Activated T-cell treated with anti-CD3 and anti-CD28 coated beads, Interleukin-2, amount 50 U/mL, for 4 hours (primary cell): Measurements from ENCODE around the gene IQSEC2. TPM values are rescaled to one million over a fixed set of nuclear protein-coding genes. Genes with fewer than 3 reads are reported as not detected.

ENCODE experiments used
- ATAC-seq, 2 donors: fragments of 200-7000 bp; cut with Tn5 transposase; one replicate each; pipeline ENCODE4 v1.10.0; 2021
- DNase-seq: peaks from one replicate; pipeline ENCODE4 v3.0.0-alpha.2; 2020
- H3K27me3 Mint-ChIP-seq: one replicate; pipeline ENCODE4 v1.8.0; 2021; ENCODE audit warnings: low read depth, mixed read lengths
- H3K36me3 Mint-ChIP-seq: one replicate; pipeline ENCODE4 v1.8.0; 2022; ENCODE audit warnings: mixed read lengths; ENCODE audit not compliant: insufficient read depth
- H3K4me1 Mint-ChIP-seq: one replicate; pipeline ENCODE4 v1.8.0; 2021; ENCODE audit warnings: low read depth, mixed read lengths
- H3K4me3 Mint-ChIP-seq: one replicate; pipeline ENCODE4 v1.8.0; 2021; ENCODE audit warnings: mild to moderate bottlenecking, moderate library complexity, mixed read lengths
- H3K9me3 Mint-ChIP-seq: one replicate; pipeline ENCODE4 v1.8.0; 2021; ENCODE audit warnings: mixed read lengths
- total RNA-seq, 3 donors: library from RNA; stranded (reverse); gene quantifications; one replicate each; pipeline ENCODE4 v1.2.1, GENCODE V29; 2021

Gene IQSEC2
- total RNA-seq, 3 donors from 2014 or later, result 0.43 to 1.2 (median 0.46) TPM

DNA sequence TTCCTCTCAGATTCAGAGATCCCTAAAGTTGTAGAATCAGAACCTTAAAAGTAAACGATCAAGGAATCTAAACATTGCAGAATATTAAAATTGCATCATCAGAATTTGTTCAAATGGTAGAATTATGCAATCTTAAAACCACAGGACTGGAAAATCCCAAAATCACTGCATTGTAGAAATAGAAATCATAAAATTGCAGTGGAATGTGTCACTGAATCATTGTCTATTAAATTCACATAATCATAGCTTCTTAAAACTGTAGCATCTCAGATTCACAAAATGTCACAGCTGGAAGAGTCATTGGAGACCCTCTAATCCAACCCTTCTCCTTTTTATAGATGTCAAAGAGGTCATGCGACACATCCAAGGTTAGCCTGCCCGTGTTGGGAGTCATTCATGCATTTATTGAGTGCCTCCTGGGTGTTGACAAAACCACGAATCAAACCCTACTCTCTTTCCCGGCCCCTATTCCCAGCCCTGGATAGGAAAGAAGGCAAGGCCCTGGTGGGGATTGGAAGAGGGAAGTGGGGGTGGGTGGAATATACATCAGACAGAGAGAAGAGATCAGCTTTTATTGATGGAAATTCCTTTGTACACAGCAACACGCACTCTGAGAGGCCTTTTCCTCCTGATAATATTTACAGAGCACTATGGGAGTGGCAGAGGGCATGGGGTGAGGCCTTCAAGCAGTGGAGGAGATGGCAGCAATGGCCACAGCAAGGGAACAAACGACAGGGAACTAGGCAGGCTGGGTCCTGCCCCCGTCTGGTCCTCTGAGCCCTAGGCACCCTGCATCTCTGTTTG, 15.4 kb downstream of the IQSEC2 start:
- no peaks in the 10 kb centered on the region for H3K9me3 Mint-ChIP-seq
- peaks cover 3% of the 10 kb centered on the region for H3K27me3 Mint-ChIP-seq
- H3K4me1 Mint-ChIP-seq, result peaks cover 26% of the 10 kb centered on the region
- no peaks in the 10 kb centered on the region for H3K36me3 Mint-ChIP-seq
- ATAC-seq, result no peak
- no peak overlapping the region for H3K4me3 Mint-ChIP-seq
- DNase-seq, result no peak

DNA sequence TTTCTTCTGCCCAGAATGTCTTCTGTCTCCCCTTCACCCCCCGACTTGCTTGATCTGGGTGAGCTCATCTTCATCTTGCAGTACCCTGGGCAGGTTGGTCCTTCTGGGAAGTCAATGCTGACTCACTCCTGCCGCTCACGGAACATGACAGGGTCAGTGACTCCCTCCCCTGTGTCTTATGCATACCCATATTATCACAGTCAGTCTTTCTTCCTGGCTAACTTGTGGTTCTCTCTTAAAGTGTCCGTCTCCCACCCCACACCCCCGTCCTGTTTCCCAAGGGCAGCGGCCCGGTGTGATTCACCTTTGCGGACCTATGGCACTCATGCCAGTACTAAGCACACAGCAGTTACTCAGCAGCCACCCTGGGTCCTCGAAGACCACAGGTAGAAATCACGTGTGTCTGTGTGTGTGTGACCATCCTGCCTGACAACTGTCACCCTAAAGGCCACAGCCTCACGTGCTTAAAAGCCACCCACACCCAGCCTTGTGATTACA, 17.7 kb downstream of the IQSEC2 start:
- Mint-ChIP-seq H3K27me3 (peaks cover 3% of the 10 kb centered on the region), H3K36me3 (no peaks in the 10 kb centered on the region), H3K4me3 (no peak overlapping the region), H3K4me1 (peaks cover 26% of the 10 kb centered on the region), H3K9me3 (no peaks in the 10 kb centered on the region)
- DNase-seq, result peak; percentile 49
- ATAC-seq, result peak; percentile 55 to 87

GRCh38 chrX:53262918-53263394, 18.4 kb downstream of the IQSEC2 start:
- no peak for DNase-seq
- Mint-ChIP-seq H3K36me3 (no peaks in the 10 kb centered on the region), H3K27me3 (peaks cover 3% of the 10 kb centered on the region), H3K4me1 (peaks cover 26% of the 10 kb centered on the region), H3K9me3 (no peaks in the 10 kb centered on the region), H3K4me3 (no peak overlapping the region)
- ATAC-seq, result peak in 1 of 2 donors; percentile 44

DNA sequence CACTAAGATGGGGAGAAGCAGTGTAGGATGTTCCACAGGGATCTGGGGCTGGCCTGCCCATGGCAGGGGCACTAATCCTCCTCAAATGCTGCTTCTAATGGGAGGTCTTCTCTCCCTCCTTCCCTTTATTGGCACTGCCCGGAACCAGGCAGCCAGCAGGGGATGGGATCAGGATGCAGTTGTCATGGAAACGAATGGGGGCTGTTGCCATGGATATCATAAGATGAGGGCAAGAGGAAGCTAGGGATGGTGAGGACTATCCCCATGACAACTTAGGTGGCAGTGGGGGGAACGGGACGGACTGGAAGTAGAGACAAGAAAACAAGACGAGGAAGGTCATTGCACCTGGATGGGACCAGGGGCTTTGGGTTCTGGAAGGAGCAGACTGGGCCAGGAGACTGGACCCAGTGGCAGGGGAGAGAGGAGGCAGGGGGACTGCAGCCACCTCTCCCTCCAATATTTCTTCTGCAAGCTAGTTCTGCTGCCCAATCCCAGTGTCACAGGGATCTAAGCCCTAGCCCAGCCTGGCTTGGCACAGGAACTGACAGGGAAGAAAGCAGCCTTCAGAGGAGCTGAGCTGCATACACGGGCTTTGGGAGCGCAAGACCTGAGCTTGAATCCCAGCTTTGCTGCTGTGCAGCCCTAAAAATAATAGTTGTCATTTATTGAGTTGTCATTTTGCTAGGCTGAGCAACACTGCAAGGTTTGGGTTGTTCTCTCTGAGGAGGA, 19.0 kb downstream of the IQSEC2 start:
- ATAC-seq, result no peak
- Mint-ChIP-seq H3K27me3 (peaks cover 3% of the 10 kb centered on the region), H3K4me3 (no peak overlapping the region), H3K9me3 (no peaks in the 10 kb centered on the region), H3K4me1 (peaks cover 26% of the 10 kb centered on the region), H3K36me3 (no peaks in the 10 kb centered on the region)
- DNase-seq, result no peak

DNA sequence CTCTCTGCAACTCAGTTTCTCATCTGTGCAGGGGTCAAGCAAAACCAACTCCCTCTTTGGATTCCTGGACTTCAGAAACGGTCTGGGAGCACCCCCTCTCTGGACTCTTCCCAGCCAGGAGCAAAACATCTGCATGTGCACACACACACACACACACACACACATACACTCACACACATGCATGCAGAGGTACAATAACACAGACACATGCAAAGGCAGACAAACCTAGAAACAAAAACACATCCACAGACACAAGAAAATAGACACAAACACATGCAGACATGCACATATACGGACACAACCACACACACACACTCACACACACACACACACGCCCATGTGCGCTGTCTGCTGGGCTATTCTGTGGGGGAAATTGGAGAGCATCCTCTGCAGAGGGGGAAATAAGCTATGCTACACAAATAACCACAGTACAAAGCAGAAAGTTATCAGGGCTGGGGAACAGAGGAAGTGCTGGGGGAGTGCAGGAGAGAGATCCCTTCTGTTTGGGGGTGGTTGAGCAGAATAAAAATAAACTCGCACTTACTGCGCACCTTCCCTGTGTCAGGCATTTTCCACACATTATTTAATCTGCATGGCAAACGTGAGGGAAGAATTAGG, 19.9 kb downstream of the IQSEC2 start:
- H3K4me1 Mint-ChIP-seq, result peaks cover 26% of the 10 kb centered on the region
- H3K4me3 Mint-ChIP-seq, result no peak overlapping the region
- ATAC-seq (no peak), DNase-seq (no peak)
- H3K27me3 Mint-ChIP-seq, result peaks cover 3% of the 10 kb centered on the region
- no peaks in the 10 kb centered on the region for H3K36me3 Mint-ChIP-seq
- H3K9me3 Mint-ChIP-seq, result no peaks in the 10 kb centered on the region

GRCh38 chrX:53260836-53261235, 20.5 kb downstream of the IQSEC2 start:
- ATAC-seq, result no peak
- Mint-ChIP-seq H3K4me1 (peaks cover 26% of the 10 kb centered on the region), H3K27me3 (peaks cover under 1% of the 10 kb centered on the region), H3K9me3 (no peaks in the 10 kb centered on the region), H3K36me3 (no peaks in the 10 kb centered on the region), H3K4me3 (no peak overlapping the region)
- no peak for DNase-seq

GRCh38 chrX:53257670-53258423, 23.5 kb downstream of the IQSEC2 start:
- DNase-seq, result no peak
- Mint-ChIP-seq H3K4me1 (peaks cover 13% of the 10 kb centered on the region), H3K27me3 (no peaks in the 10 kb centered on the region), H3K36me3 (no peaks in the 10 kb centered on the region), H3K4me3 (no peak overlapping the region), H3K9me3 (no peaks in the 10 kb centered on the region)
- no peak for ATAC-seq

DNA sequence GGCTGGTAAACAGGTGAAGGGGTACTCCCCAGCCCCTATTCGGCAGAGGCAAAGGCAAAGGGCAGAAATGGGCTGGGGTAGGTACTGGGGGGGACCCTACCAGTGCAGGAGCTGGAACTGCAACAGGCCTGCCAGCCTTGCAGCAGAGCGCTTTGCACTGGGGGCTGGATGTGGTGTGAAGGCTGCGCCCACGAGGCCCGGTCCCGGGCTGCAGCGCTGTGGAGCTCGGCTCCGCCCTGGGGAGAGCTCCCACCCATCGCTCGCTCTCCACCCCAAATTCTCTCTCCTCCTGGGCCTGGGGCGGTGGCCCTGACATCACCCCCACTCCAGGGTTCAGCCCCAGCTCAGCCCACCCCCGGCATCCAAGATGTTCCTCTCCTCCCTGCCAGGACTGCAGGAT, 24.2 kb downstream of the IQSEC2 start:
- no peak overlapping the region for H3K4me3 Mint-ChIP-seq
- H3K4me1 Mint-ChIP-seq, result peaks cover 10% of the 10 kb centered on the region
- ATAC-seq, result no peak

DNA sequence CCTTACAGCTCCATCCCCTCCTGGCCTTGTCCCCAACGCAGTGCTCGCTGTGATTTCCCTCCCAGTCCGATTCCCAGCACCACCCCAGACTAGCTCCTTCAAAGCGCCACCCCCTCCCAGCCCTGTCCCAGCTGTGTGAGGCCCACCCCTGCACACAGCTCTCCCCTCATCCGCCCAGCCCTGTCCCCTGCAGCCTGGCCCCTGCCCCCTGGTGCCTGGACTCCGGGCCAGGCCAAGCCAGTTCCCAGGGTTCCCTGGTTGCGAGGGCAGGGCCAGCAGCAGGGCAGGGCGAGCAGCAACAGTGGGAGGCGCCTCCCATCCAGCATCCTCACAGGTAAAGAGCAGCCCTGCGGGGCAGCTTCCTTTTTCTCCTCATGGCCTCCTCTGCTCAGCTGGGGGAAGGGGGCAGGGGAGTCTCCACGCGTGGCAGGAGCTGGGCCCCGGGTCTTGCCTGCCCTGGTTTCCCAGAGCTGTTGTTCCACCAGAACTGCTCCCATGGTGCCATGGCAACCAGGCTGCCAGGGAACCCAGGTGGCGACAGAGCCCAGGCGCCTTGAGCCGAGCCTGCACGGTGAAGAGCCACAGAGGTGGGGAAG, 24.8 kb downstream of the IQSEC2 start:
- Mint-ChIP-seq H3K4me3 (no peak overlapping the region), H3K27me3 (no peaks in the 10 kb centered on the region), H3K4me1 (peaks cover 3% of the 10 kb centered on the region), H3K36me3 (no peaks in the 10 kb centered on the region), H3K9me3 (no peaks in the 10 kb centered on the region)
- no peak for ATAC-seq
- no peak for DNase-seq

More for the DNA sequence above, 24.2 kb downstream of the IQSEC2 start:
- H3K36me3 Mint-ChIP-seq, result no peaks in the 10 kb centered on the region
- H3K27me3 Mint-ChIP-seq, result no peaks in the 10 kb centered on the region
- H3K9me3 Mint-ChIP-seq, result no peaks in the 10 kb centered on the region
- no peak for DNase-seq

- Mint-ChIP-seq H3K36me3 (no peaks in the 10 kb centered on the region), H3K4me3 (no peak overlapping the region), H3K9me3 (no peaks in the 10 kb centered on the region), H3K4me1 (no peaks in the 10 kb centered on the region), H3K27me3 (no peaks in the 10 kb centered on the region)
- DNase-seq (no peak), ATAC-seq (no peak)
Measured at GRCh38 chrX:53255738-53256191, 25.6 kb downstream of the IQSEC2 start.

GRCh38 chrX:53254570-53255461, 26.6 kb downstream of the IQSEC2 start:
- H3K4me1 Mint-ChIP-seq, result no peaks in the 10 kb centered on the region
- H3K9me3 Mint-ChIP-seq, result no peaks in the 10 kb centered on the region
- DNase-seq, result no peak
- ATAC-seq, result no peak
- no peak overlapping the region for H3K4me3 Mint-ChIP-seq
- no peaks in the 10 kb centered on the region for H3K36me3 Mint-ChIP-seq
- no peaks in the 10 kb centered on the region for H3K27me3 Mint-ChIP-seq

GRCh38 chrX:53253293-53254020, 27.9 kb downstream of the IQSEC2 start:
- Mint-ChIP-seq H3K4me1 (no peaks in the 10 kb centered on the region), H3K36me3 (no peaks in the 10 kb centered on the region), H3K4me3 (no peak overlapping the region), H3K9me3 (no peaks in the 10 kb centered on the region), H3K27me3 (no peaks in the 10 kb centered on the region)
- DNase-seq (no peak), ATAC-seq (no peak)
